Measurements from ENCODE around the gene KEL.
"Not testable (repeated sequence)": the region's sequence is repeated elsewhere in the genome, so short reads cannot be mapped to it uniquely, and the experiment has no call there.

KEL gene

GRCh38 chr7:142983825-142984224 is 21.7 kb upstream of the KEL start:
- no peak for DNase-seq
- Mint-ChIP-seq H3K36me3 (no peaks in the 10 kb centered on the region), H3K27me3 (peaks cover 27% of the 10 kb centered on the region), H3K9me3 (no peaks in the 10 kb centered on the region), H3K4me3 (no peak overlapping the region), H3K27ac (no peak overlapping the region), H3K4me1 (no peaks in the 10 kb centered on the region)
- CTCF ChIA-PET, result no interaction called here

GRCh38 chr7:142978402-142978801 is 16.2 kb upstream of the KEL start:
- H3K4me1 Mint-ChIP-seq, DNase-seq, CTCF ChIA-PET, H3K27ac Mint-ChIP-seq, H3K4me3 Mint-ChIP-seq, H3K9me3 Mint-ChIP-seq, H3K36me3 Mint-ChIP-seq: not testable (repeated sequence)
- peaks cover 32% of the 10 kb centered on the region for H3K27me3 Mint-ChIP-seq

- Mint-ChIP-seq H3K9me3 (peaks cover 2% of the 10 kb centered on the region), H3K27ac (no peak overlapping the region), H3K36me3 (no peaks in the 10 kb centered on the region), H3K4me3 (no peak overlapping the region), H3K27me3 (peaks cover 18% of the 10 kb centered on the region), H3K4me1 (no peaks in the 10 kb centered on the region)
- CTCF ChIA-PET, result no interaction called here
- no peak for DNase-seq
These were observed 12.5 kb upstream of the KEL start for GRCh38 chr7:142974626-142975025.

- Mint-ChIP-seq H3K27me3 (peaks cover 25% of the 10 kb centered on the region), H3K9me3 (no peaks in the 10 kb centered on the region), H3K27ac (no peak overlapping the region), H3K36me3 (no peaks in the 10 kb centered on the region), H3K4me3 (no peak overlapping the region), H3K4me1 (no peaks in the 10 kb centered on the region)
- CTCF ChIA-PET, result no interaction called here
- no peak for DNase-seq
These were observed 7.0 kb upstream of the KEL start for GRCh38 chr7:142969183-142969582.

GRCh38 chr7:142968229-142968628 is 6.1 kb upstream of the KEL start:
- DNase-seq, result no peak
- Mint-ChIP-seq H3K4me3 (no peak overlapping the region), H3K36me3 (no peaks in the 10 kb centered on the region), H3K9me3 (no peaks in the 10 kb centered on the region), H3K27me3 (peaks cover 31% of the 10 kb centered on the region), H3K4me1 (no peaks in the 10 kb centered on the region), H3K27ac (no peak overlapping the region)
- CTCF ChIA-PET, result interaction anchor here (0.8 kb wide), 1 partner anchor 664 kb away, joined by 3 read pairs; no protein-coding TSS in a partner anchor

- H3K9me3 Mint-ChIP-seq, result no peaks in the 10 kb centered on the region
- CTCF ChIA-PET, result no interaction called here
- no peak overlapping the region for H3K4me3 Mint-ChIP-seq
- no peaks in the 10 kb centered on the region for H3K4me1 Mint-ChIP-seq
- H3K36me3 Mint-ChIP-seq, result no peaks in the 10 kb centered on the region
- H3K27ac Mint-ChIP-seq, result no peak overlapping the region
- DNase-seq, result no peak
- H3K27me3 Mint-ChIP-seq, result peaks cover 36% of the 10 kb centered on the region
These were observed 2.5 kb upstream of the KEL start for GRCh38 chr7:142964502-142965246.

- Mint-ChIP-seq H3K27me3 (peaks cover 39% of the 10 kb centered on the region), H3K36me3 (no peaks in the 10 kb centered on the region), H3K9me3 (no peaks in the 10 kb centered on the region), H3K4me3 (no peak overlapping the region), H3K4me1 (no peaks in the 10 kb centered on the region), H3K27ac (no peak overlapping the region)
- CTCF ChIA-PET, result interaction anchor here (0.6 kb wide), 1 partner anchor 523 kb away, joined by 3 read pairs; no protein-coding TSS in a partner anchor
- no peak for DNase-seq
These were observed 1.8 kb upstream of the KEL start for GRCh38 chr7:142963993-142964392.

- H3K4me3 Mint-ChIP-seq, result no peak overlapping the region
- no peaks in the 10 kb centered on the region for H3K9me3 Mint-ChIP-seq
- no peak for DNase-seq
- CTCF ChIA-PET, result no interaction called here
- H3K4me1 Mint-ChIP-seq, result no peaks in the 10 kb centered on the region
- H3K27ac Mint-ChIP-seq, result no peak overlapping the region
- peaks cover 32% of the 10 kb centered on the region for H3K27me3 Mint-ChIP-seq
- H3K36me3 Mint-ChIP-seq, result no peaks in the 10 kb centered on the region
These were observed 828 bp upstream of the KEL start for GRCh38 chr7:142962991-142963390.

GRCh38 chr7:142961595-142961972 is 579 bp downstream of the KEL start:
- H3K9me3 Mint-ChIP-seq, result no peaks in the 10 kb centered on the region
- H3K36me3 Mint-ChIP-seq, result no peaks in the 10 kb centered on the region
- no peaks in the 10 kb centered on the region for H3K4me1 Mint-ChIP-seq
- peaks cover 29% of the 10 kb centered on the region for H3K27me3 Mint-ChIP-seq
- DNase-seq, result no peak
- no peak overlapping the region for H3K4me3 Mint-ChIP-seq
- no peak overlapping the region for H3K27ac Mint-ChIP-seq
- CTCF ChIA-PET, result interaction anchor here (0.9 to 1.5 kb wide), 4 partner anchors 18 to 82 kb away, joined by 3 to 5 read pairs (median 4); no protein-coding TSS in a partner anchor

- H3K36me3 Mint-ChIP-seq, result peaks cover under 1% of the 10 kb centered on the region
These were observed 1.1 kb downstream of the KEL start for GRCh38 chr7:142960955-142961512.

GRCh38 chr7:142959202-142959601 is 3.0 kb downstream of the KEL start:
- H3K27ac Mint-ChIP-seq, result no peak overlapping the region
- H3K4me1 Mint-ChIP-seq, result no peaks in the 10 kb centered on the region
- no peak for DNase-seq
- no peak overlapping the region for H3K4me3 Mint-ChIP-seq
- H3K27me3 Mint-ChIP-seq, result peaks cover 41% of the 10 kb centered on the region
- CTCF ChIA-PET, result no interaction called here
- H3K9me3 Mint-ChIP-seq, result peaks cover 13% of the 10 kb centered on the region
- peaks cover 4% of the 10 kb centered on the region for H3K36me3 Mint-ChIP-seq

More at GRCh38 chr7:142960955-142961512, 1.1 kb downstream of the KEL start:
- Mint-ChIP-seq H3K4me3 (no peak overlapping the region), H3K27me3 (peaks cover 34% of the 10 kb centered on the region), H3K27ac (no peak overlapping the region), H3K9me3 (peaks cover 4% of the 10 kb centered on the region), H3K4me1 (no peaks in the 10 kb centered on the region)
- CTCF ChIA-PET, result interaction anchor here (0.9 to 1.5 kb wide), 5 partner anchors 17 to 260 kb away, joined by 3 to 5 read pairs (median 3); no protein-coding TSS in a partner anchor
- DNase-seq, result no peak

- CTCF ChIA-PET, result no interaction called here
- peaks cover 17% of the 10 kb centered on the region for H3K9me3 Mint-ChIP-seq
These were observed 4.4 kb downstream of the KEL start for GRCh38 chr7:142957723-142958122.

GRCh38 chr7:142956951-142957623 is 5.1 kb downstream of the KEL start:
- H3K36me3 Mint-ChIP-seq, result peaks cover 4% of the 10 kb centered on the region
- H3K9me3 Mint-ChIP-seq, result peaks cover 17% of the 10 kb centered on the region
- no peak overlapping the region for H3K27ac Mint-ChIP-seq
- H3K4me1 Mint-ChIP-seq, result no peaks in the 10 kb centered on the region
- H3K4me3 Mint-ChIP-seq, result no peak overlapping the region
- CTCF ChIA-PET, result no interaction called here
- H3K27me3 Mint-ChIP-seq, result peaks cover 51% of the 10 kb centered on the region
- no peak for DNase-seq

More at GRCh38 chr7:142957723-142958122, 4.4 kb downstream of the KEL start:
- peaks cover 47% of the 10 kb centered on the region for H3K27me3 Mint-ChIP-seq
- peaks cover 4% of the 10 kb centered on the region for H3K36me3 Mint-ChIP-seq
- H3K27ac Mint-ChIP-seq, result no peak overlapping the region
- no peak overlapping the region for H3K4me3 Mint-ChIP-seq
- no peak for DNase-seq
- no peaks in the 10 kb centered on the region for H3K4me1 Mint-ChIP-seq

GRCh38 chr7:142954680-142955268 is 7.4 kb downstream of the KEL start:
- no peak for DNase-seq
- peaks cover 17% of the 10 kb centered on the region for H3K9me3 Mint-ChIP-seq
- no peak overlapping the region for H3K27ac Mint-ChIP-seq

More at GRCh38 chr7:142954680-142955268, 7.4 kb downstream of the KEL start:
- H3K4me1 Mint-ChIP-seq, result no peaks in the 10 kb centered on the region
- H3K27me3 Mint-ChIP-seq, result peaks cover 49% of the 10 kb centered on the region
- peaks cover 4% of the 10 kb centered on the region for H3K36me3 Mint-ChIP-seq
- CTCF ChIA-PET, result no interaction called here
- H3K4me3 Mint-ChIP-seq, result no peak overlapping the region

Data from activated naive CD4-positive, alpha-beta T cell treated with anti-CD3 and anti-CD28 coated beads, Interleukin-2, amount 10 ng/mL, durations not matched to agents 7 days and 5 days (primary cell).